K562 (cell line): ENCODE data around the gene WFIKKN1. TPM values are rescaled to one million over a fixed set of nuclear protein-coding genes. Genes with fewer than 3 reads are reported as not detected.

Experiments
- ARID4B ChIP-seq: sonication (generic); formaldehyde crosslinking; IDR thresholded peaks from 2 replicates; pipeline ENCODE4 v1.8.0; 2022; ENCODE audit warnings: mild to moderate bottlenecking, missing genetic modification reagents
- ARNT ChIP-seq, 2 experiments: fragments of 450-650 bp; IDR thresholded peaks; 2 replicates each; pipeline ENCODE4 v1.6.1; 2016; ENCODE audit warnings: mild to moderate bottlenecking in 1 of 2
- DLX4 ChIP-seq: fragments of 250-450 bp; sonication (Bioruptor Pico); IDR thresholded peaks from 2 replicates; pipeline ENCODE4 v1.6.1; 2021; ENCODE audit warnings: mild to moderate bottlenecking
- EP400 ChIP-seq: fragments of 450-650 bp; IDR thresholded peaks from 2 replicates; pipeline ENCODE4 v1.6.1; 2017; ENCODE audit warnings: antibody characterized with exemption, mild to moderate bottlenecking, moderate library complexity
- FOXM1 ChIP-seq, 2 experiments: fragments of 450-650 bp in 1 of 2; sonication (generic) in 1 of 2; formaldehyde crosslinking in 1 of 2; IDR thresholded peaks; 2 replicates each; pipeline versions ENCODE4 v1.6.1 to v1.9.0; 2017 to 2022; ENCODE audit warnings: low read depth in 2 of 2, mild to moderate bottlenecking in 2 of 2, missing genetic modification reagents in 1 of 2, moderate library complexity in 1 of 2
- HDAC1 ChIP-seq, 2 experiments: fragments of 450-650 bp; IDR thresholded peaks; 2 replicates each; pipeline ENCODE4 v1.6.1; 2016 to 2017; ENCODE audit warnings: inconsistent platforms in 1 of 2, mild to moderate bottlenecking in 1 of 2, moderate library complexity in 1 of 2
- HSF4 ChIP-seq: fragments of 250-450 bp; sonication (Bioruptor Pico); IDR thresholded peaks from 2 replicates; pipeline ENCODE4 v2.1.2; 2022; ENCODE audit warnings: mild to moderate bottlenecking, moderate library complexity, borderline replicate concordance
- MCM7 ChIP-seq, 2 experiments: fragments of 450-650 bp; IDR thresholded peaks; 2 replicates each; pipeline ENCODE4 v1.6.1; 2016 to 2018
- MYC ChIP-seq, 2 experiments: fragments of 250-450 bp in 1 of 2; sonication (Bioruptor Pico) in 1 of 2; IDR thresholded peaks; 2 replicates each; pipeline versions ENCODE4 v1.5.1 to v1.6.1; 2012 to 2021; ENCODE audit warnings: low read depth in 2 of 2, borderline replicate concordance in 1 of 2, improper control_type of control experiment in 1 of 2, low read length in 1 of 2, mild to moderate bottlenecking in 1 of 2, moderate library complexity in 1 of 2
- NCOA1 ChIP-seq: fragments of 450-650 bp; IDR thresholded peaks from 2 replicates; pipeline ENCODE4 v1.6.1; 2016; ENCODE audit warnings: low read depth
- NR2C2 ChIP-seq, 2 experiments: fragments of 200-800 bp in 1 of 2; sonication (Bioruptor generic) in 1 of 2; sonication (generic) in 1 of 2; formaldehyde crosslinking in 1 of 2; IDR thresholded peaks; 2 replicates each; pipeline versions ENCODE4 v1.6.1 to v1.8.0; 2016 to 2022; ENCODE audit warnings: mild to moderate bottlenecking in 1 of 2, missing compliant biosample characterization in 1 of 2, missing genetic modification characterization in 1 of 2, missing genetic modification reagents in 1 of 2
- RB1 ChIP-seq: fragments of 450-650 bp; IDR thresholded peaks from 2 replicates; pipeline ENCODE4 v1.6.1; 2017; ENCODE audit warnings: low read depth, mild to moderate bottlenecking
- SRSF9 ChIP-seq: fragments of 200-400 bp; formaldehyde crosslinking; IDR thresholded peaks from 2 replicates; pipeline ENCODE4 v1.6.1; 2017; ENCODE audit warnings: low read depth, low read length, borderline replicate concordance
- TAF9B ChIP-seq: fragments of 450-650 bp; IDR thresholded peaks from 2 replicates; pipeline ENCODE4 v1.6.1; 2018; ENCODE audit warnings: mild to moderate bottlenecking; ENCODE audit not compliant: partially characterized antibody
- ZNF121 ChIP-seq: sonication (generic); formaldehyde crosslinking; conservative IDR thresholded peaks from 2 replicates; pipeline ENCODE4 v1.8.0; 2022; ENCODE audit warnings: missing genetic modification reagents
- ZNF174 ChIP-seq: fragments of 250-450 bp; sonication (Bioruptor Pico); IDR thresholded peaks from 2 replicates; pipeline ENCODE4 v1.4.0; 2020; ENCODE audit warnings: mild to moderate bottlenecking
- ZNF253 ChIP-seq: fragments of 250-450 bp; sonication (Bioruptor Pico); conservative IDR thresholded peaks from 2 replicates; pipeline ENCODE4 v1.6.1; 2021; ENCODE audit warnings: mild to moderate bottlenecking
- ZNF354B ChIP-seq: fragments of 250-450 bp; sonication (Bioruptor Pico); IDR thresholded peaks from 2 replicates; pipeline ENCODE4 v1.4.0; 2020
- ZNF449 ChIP-seq: fragments of 250-450 bp; sonication (Bioruptor Pico); IDR thresholded peaks from 2 replicates; pipeline ENCODE4 v1.8.0; 2022; ENCODE audit warnings: moderate library complexity, mild to moderate bottlenecking, inconsistent platforms
- ZZZ3 ChIP-seq: fragments of 450-650 bp; IDR thresholded peaks from 2 replicates; pipeline ENCODE4 v1.6.1; 2016; ENCODE audit warnings: antibody characterized with exemption, mild to moderate bottlenecking, moderate library complexity
- polyA plus RNA-seq, 8 experiments: library from polyadenylated mRNA; depleted of rRNA in 4 of 8; stranded (reverse) in 5 of 8; unstranded in 3 of 8; fragments of >200 nt; fragmentation: Nextera tagmentation in 2 of 8; fragmentation: Illumina TruSeq in 1 of 8; extraction: Ambion mirVana in 2 of 8; extraction: Trizol in 1 of 8; gene quantifications; 2 replicates each; pipeline versions ENCODE4 v1.2.1 to v1.2.3, GENCODE V29; 2011 to 2014; ENCODE audit warnings: inconsistent platforms in 1 of 8, missing spikeins in 1 of 8
- total RNA-seq, 7 experiments: library from RNA; depleted of rRNA in 6 of 7; stranded (reverse); fragments of >200 nt in 6 of 7; fragmentation: Illumina TruSeq in 2 of 7; extraction: Trizol in 2 of 7; gene quantifications; 2 replicates each; pipeline versions ENCODE4 v1.2.1 to v1.2.3, GENCODE V29; 2011 to 2021; ENCODE audit warnings: low replicate concordance in 1 of 7

The WFIKKN1 gene
- total and polyA plus RNA-seq, 9 of the 15 experiments (the other 6 are each of a cell fraction or from before 2014, with no cell fraction given), result 0.14 to 1.1 (median 0.50) TPM; not detected in 4

GRCh38 chr16:660459-661183 lies 29.8 kb downstream of the WFIKKN1 start (continued):
- TF ChIP-seq MCM7 (IDR thresholded peaks at IDR 0.05), result no peak
- no peak for TF ChIP-seq SRSF9
- TF ChIP-seq ZNF121 (CRISPR knock-in tag), result no peak
- no peak for TF ChIP-seq ZNF449 (CRISPR knock-in tag)
- no peak for TF ChIP-seq FOXM1 (IDR thresholded peaks at IDR 0.05; ENCODE audit: low read depth)
- TF ChIP-seq FOXM1 (CRISPR knock-in tag; IDR thresholded peaks at IDR 0.05; ENCODE audit: low read depth), result no peak
- no peak; the same call in 1 of the 2 replicates for TF ChIP-seq EP400
- TF ChIP-seq MYC (IDR thresholded peaks at IDR 0.05; ENCODE audit: low read depth, low read length), result peak; percentile 44; the same call in 1 of the 2 replicates
- no peak for TF ChIP-seq MYC (CRISPR knock-in tag; IDR thresholded peaks at IDR 0.05; ENCODE audit: borderline replicate concordance, low read depth)
- TF ChIP-seq ZNF354B, result no peak
- no peak for TF ChIP-seq ARNT (IDR thresholded peaks at IDR 0.05)
- TF ChIP-seq ZZZ3, result no peak
- TF ChIP-seq NCOA1, result no peak
- peak; percentile 83 for TF ChIP-seq RB1
- TF ChIP-seq ARID4B (CRISPR knock-in tag), result no peak
- no peak for TF ChIP-seq HSF4 (CRISPR knock-in tag)
- TF ChIP-seq TAF9B, result no peak
- no peak for TF ChIP-seq ZNF253 (CRISPR knock-in tag)
- no peak for TF ChIP-seq ZNF174 (CRISPR knock-in tag)
- no peak for TF ChIP-seq HDAC1 (IDR thresholded peaks at IDR 0.05)
- TF ChIP-seq DLX4 (CRISPR knock-in tag), result no peak
- no peak for TF ChIP-seq NR2C2 (CRISPR knock-in tag; IDR thresholded peaks at IDR 0.05)
- TF ChIP-seq NR2C2 (tag; IDR thresholded peaks at IDR 0.05), result no peak
